Brain microvascular endothelial cell (primary cell): ENCODE data around the gene MAPKAPK3.

Experiments
- DNase-seq: peaks from one replicate; pipeline ENCODE4 v3.0.0-alpha.2; 2020
- H3K27ac ChIP-seq: fragments of 250-450 bp; sonication (Bioruptor Pico); 2 replicates; pipeline ENCODE4 v1.5.1; 2020; ENCODE audit warnings: mild to moderate bottlenecking, moderate library complexity
- H3K27me3 ChIP-seq: fragments of 250-450 bp; sonication (Bioruptor Pico); replicated peaks from 2 replicates; pipeline ENCODE4 v1.5.1; 2020; ENCODE audit warnings: mild to moderate bottlenecking
- H3K36me3 ChIP-seq: fragments of 250-450 bp; sonication (Bioruptor Pico); replicated peaks from 2 replicates; pipeline ENCODE4 v1.5.1; 2020; ENCODE audit warnings: mild to moderate bottlenecking
- H3K4me3 ChIP-seq: 2 replicates; pipeline ENCODE4 v1.5.1; 2011; ENCODE audit warnings: low read depth, mild to moderate bottlenecking, control low read depth, low read length, moderate library complexity
- CTCF ChIP-seq: IDR thresholded peaks from 2 replicates; pipeline ENCODE4 v1.5.1; 2011; ENCODE audit warnings: low read depth, mild to moderate bottlenecking, moderate library complexity, low read length, control low read depth, inconsistent platforms; ENCODE audit errors: missing control alignments
- in situ Hi-C: cut with HindIII; loops from 2 replicates; pipeline ENCODE4 v1.10.0; 2017; ENCODE audit warnings: low sequenced_read_pairs, low pct_ligation_motif_present

Gene MAPKAPK3

GRCh38 chr3:50577348-50577747, 39.6 kb upstream of the MAPKAPK3 start:
- TF ChIP-seq CTCF = no peak
- Histone ChIP-seq H3K27me3 (no peaks in the 10 kb centered on the region), H3K36me3 (no peaks in the 10 kb centered on the region)

GRCh38 chr3:50580683-50581458, 36.1 kb upstream of the MAPKAPK3 start:
- in situ Hi-C loops = no loop called here
- Histone ChIP-seq H3K36me3 (no peaks in the 10 kb centered on the region), H3K4me3 (no peak overlapping the region), H3K27ac (no peak overlapping the region), H3K27me3 (no peaks in the 10 kb centered on the region)
- no peak for DNase-seq
- peak; percentile 36 for TF ChIP-seq CTCF

More at GRCh38 chr3:50577348-50577747, 39.6 kb upstream of the MAPKAPK3 start:
- H3K4me3 ChIP-seq = no peak overlapping the region
- in situ Hi-C loops = no loop called here
- no peak for DNase-seq
- no peak overlapping the region for H3K27ac ChIP-seq

- in situ Hi-C loops = no loop called here
- Histone ChIP-seq H3K27ac (no peak overlapping the region), H3K27me3 (no peaks in the 10 kb centered on the region)
These were observed 35.5 kb upstream of the MAPKAPK3 start for GRCh38 chr3:50581459-50581842.

GRCh38 chr3:50582083-50582482, 34.9 kb upstream of the MAPKAPK3 start:
- no peak for DNase-seq
- Histone ChIP-seq H3K27me3 (no peaks in the 10 kb centered on the region), H3K27ac (no peak overlapping the region), H3K36me3 (no peaks in the 10 kb centered on the region), H3K4me3 (no peak overlapping the region)
- in situ Hi-C loops = no loop called here
- no peak for TF ChIP-seq CTCF

More at GRCh38 chr3:50581459-50581842, 35.5 kb upstream of the MAPKAPK3 start:
- Histone ChIP-seq H3K4me3 (no peak overlapping the region), H3K36me3 (no peaks in the 10 kb centered on the region)
- no peak for TF ChIP-seq CTCF
- DNase-seq = no peak

- in situ Hi-C loops = no loop called here
- H3K27ac ChIP-seq = no peak overlapping the region
- H3K36me3 ChIP-seq = no peaks in the 10 kb centered on the region
- DNase-seq = no peak
- no peak overlapping the region for H3K4me3 ChIP-seq
- H3K27me3 ChIP-seq = no peaks in the 10 kb centered on the region
- TF ChIP-seq CTCF = no peak
These were observed 33.1 kb upstream of the MAPKAPK3 start for GRCh38 chr3:50583897-50584296.

- no peak for TF ChIP-seq CTCF
- Histone ChIP-seq H3K27ac (no peak overlapping the region), H3K27me3 (no peaks in the 10 kb centered on the region), H3K36me3 (no peaks in the 10 kb centered on the region), H3K4me3 (no peak overlapping the region)
- DNase-seq = no peak
- in situ Hi-C loops = no loop called here
These were observed 32.6 kb upstream of the MAPKAPK3 start for GRCh38 chr3:50584391-50584790.
